Caco-2 (cell line): Measurements from ENCODE around the gene COMMD9. TPM values are rescaled to one million over a fixed set of nuclear protein-coding genes. Genes with fewer than 3 reads are reported as not detected.

ENCODE experiments used
- BruUV-seq: library from RNA; stranded (reverse); fragments of 400-500 nt; replicated peaks from 2 replicates; lab custom pipeline; 2021; lab: Mats Ljungman, UMichigan
- CTCF ChIA-PET: fragments of 300-600 bp; sonication (Branson Sonifier 250); formaldehyde crosslinking; loops from one replicate; lab custom pipeline; 2022; ENCODE audit warnings: antibody characterized with exemption; lab: Charles Lee
- POLR2A ChIA-PET: fragments of 300-600 bp; sonication (Branson Sonifier 250); formaldehyde crosslinking; loops from one replicate; lab custom pipeline; 2022; ENCODE audit warnings: antibody characterized with exemption; lab: Charles Lee
- DNase-seq, 2 experiments: peaks; one replicate each; pipeline versions ENCODE4 v3.0.0 to v3.0.0-alpha.2; 2020 to 2022
- H3K27me3 ChIP-seq: replicated peaks from 2 replicates; pipeline ENCODE4 v1.6.0; 2011; ENCODE audit warnings: low read length; ENCODE audit not compliant: control insufficient read depth, insufficient read depth
- H3K36me3 ChIP-seq: 2 replicates; pipeline ENCODE4 v1.5.1; 2011; ENCODE audit warnings: low read length; ENCODE audit not compliant: control insufficient read depth, insufficient read depth
- H3K4me1 ChIP-seq: fragments of 250-450 bp; sonication (Bioruptor Pico); 2 replicates; pipeline ENCODE4 v1.5.1; 2020; ENCODE audit warnings: mild to moderate bottlenecking
- H3K4me3 ChIP-seq: 2 replicates; pipeline ENCODE4 v1.5.1; 2011; ENCODE audit warnings: low read depth, mild to moderate bottlenecking, control low read depth, low read length
- H3K9me3 ChIP-seq: fragments of 250-450 bp; sonication (Bioruptor Pico); 2 replicates; pipeline ENCODE4 v1.5.1; 2020; ENCODE audit warnings: mild to moderate bottlenecking, moderate library complexity
- H3K27ac Mint-ChIP-seq: one replicate; pipeline ENCODE4 v1.8.0; 2022; ENCODE audit warnings: mixed read lengths; ENCODE audit not compliant: unreplicated experiment
- H3K27me3 Mint-ChIP-seq: one replicate; pipeline ENCODE4 v1.8.0; 2022; ENCODE audit warnings: mixed read lengths; ENCODE audit not compliant: insufficient read depth, unreplicated experiment
- H3K36me3 Mint-ChIP-seq: one replicate; pipeline ENCODE4 v1.8.0; 2022; ENCODE audit warnings: mild to moderate bottlenecking, mixed read lengths; ENCODE audit not compliant: insufficient read depth, unreplicated experiment
- H3K4me1 Mint-ChIP-seq: one replicate; pipeline ENCODE4 v1.8.0; 2022; ENCODE audit warnings: low read depth, mixed read lengths; ENCODE audit not compliant: unreplicated experiment
- H3K4me3 Mint-ChIP-seq: one replicate; pipeline ENCODE4 v1.8.0; 2022; ENCODE audit warnings: mild to moderate bottlenecking, moderate library complexity, mixed read lengths; ENCODE audit not compliant: unreplicated experiment
- H3K9me3 Mint-ChIP-seq: one replicate; pipeline ENCODE4 v1.8.0; 2022; ENCODE audit warnings: mixed read lengths; ENCODE audit not compliant: unreplicated experiment
- intact Hi-C: fragments of 100-400 bp; cut with micrococcal nuclease; formaldehyde crosslinking; loops from one replicate; pipeline ENCODE4 v1.10.0; 2022; ENCODE audit not compliant: unreplicated experiment
- total RNA-seq: library from RNA; stranded (reverse); gene quantifications from 2 replicates; pipeline ENCODE4 v1.2.3, GENCODE V29; 2022
- TF ChIP-seq, protein P1 (sequence below), 2 experiments: fragments of 200-600 bp in 1 of 2; IDR thresholded peaks; 1 replicate in 1 of 2; 2 replicates in 1 of 2; pipeline versions ENCODE4 v1.5.1 to v1.8.0; 2011 to 2022; ENCODE audit warnings: antibody characterized with exemption in 1 of 2, control low read depth in 1 of 2, inconsistent platforms in 1 of 2, low read depth in 1 of 2, low read length in 1 of 2, mild to moderate bottlenecking in 1 of 2, moderate library complexity in 1 of 2; ENCODE audit not compliant: insufficient read depth in 1 of 2, severe bottlenecking in 1 of 2, unreplicated experiment in 1 of 2

COMMD9 gene
- total RNA-seq, 1 experiment from 2014 or later: 46.9 TPM

DNA sequence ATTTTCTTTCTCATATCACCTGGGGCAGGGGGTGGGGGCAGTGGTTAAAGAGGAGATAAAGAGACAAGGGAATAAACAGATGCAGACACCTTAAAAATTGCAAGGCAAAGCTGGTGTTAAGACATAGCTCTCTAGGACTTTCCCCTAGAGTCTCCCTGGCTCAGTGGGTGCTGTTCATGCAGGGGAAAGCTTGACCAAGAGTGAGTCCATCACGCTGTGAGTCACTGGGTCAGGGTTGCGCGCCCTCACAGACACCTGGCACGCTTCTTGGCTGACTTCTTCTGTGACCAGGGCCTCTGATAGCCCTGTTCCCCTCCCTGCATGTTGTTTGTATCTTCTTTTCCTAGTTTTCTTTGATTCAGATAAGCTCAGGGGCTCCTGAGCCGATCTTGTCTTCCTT lies 31.9 kb downstream of the COMMD9 start:
- Mint-ChIP-seq H3K27me3 (no peaks in the 10 kb centered on the region), H3K9me3 (no peaks in the 10 kb centered on the region), H3K36me3 (no peaks in the 10 kb centered on the region), H3K4me3 (no peak overlapping the region), H3K27ac (no peak overlapping the region), H3K4me1 (peaks cover 9% of the 10 kb centered on the region)
- H3K36me3 ChIP-seq: no peaks in the 10 kb centered on the region
- DNase-seq: no peak
- peaks cover 12% of the 10 kb centered on the region; the same call in 1 of the 2 replicates for H3K4me1 ChIP-seq
- CTCF ChIA-PET: interaction anchor here (1.0 to 2.3 kb wide), 4 partner anchors 8 to 435 kb away, joined by 3 to 51 read pairs (median 4); partner anchors contain the start of gene COMMD9
- H3K4me3 ChIP-seq: no peak overlapping the region
- TF ChIP-seq, protein P1, sequence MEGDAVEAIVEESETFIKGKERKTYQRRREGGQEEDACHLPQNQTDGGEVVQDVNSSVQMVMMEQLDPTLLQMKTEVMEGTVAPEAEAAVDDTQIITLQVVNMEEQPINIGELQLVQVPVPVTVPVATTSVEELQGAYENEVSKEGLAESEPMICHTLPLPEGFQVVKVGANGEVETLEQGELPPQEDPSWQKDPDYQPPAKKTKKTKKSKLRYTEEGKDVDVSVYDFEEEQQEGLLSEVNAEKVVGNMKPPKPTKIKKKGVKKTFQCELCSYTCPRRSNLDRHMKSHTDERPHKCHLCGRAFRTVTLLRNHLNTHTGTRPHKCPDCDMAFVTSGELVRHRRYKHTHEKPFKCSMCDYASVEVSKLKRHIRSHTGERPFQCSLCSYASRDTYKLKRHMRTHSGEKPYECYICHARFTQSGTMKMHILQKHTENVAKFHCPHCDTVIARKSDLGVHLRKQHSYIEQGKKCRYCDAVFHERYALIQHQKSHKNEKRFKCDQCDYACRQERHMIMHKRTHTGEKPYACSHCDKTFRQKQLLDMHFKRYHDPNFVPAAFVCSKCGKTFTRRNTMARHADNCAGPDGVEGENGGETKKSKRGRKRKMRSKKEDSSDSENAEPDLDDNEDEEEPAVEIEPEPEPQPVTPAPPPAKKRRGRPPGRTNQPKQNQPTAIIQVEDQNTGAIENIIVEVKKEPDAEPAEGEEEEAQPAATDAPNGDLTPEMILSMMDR (IDR thresholded peaks at IDR 0.05; ENCODE audit: insufficient read depth in 1 of 2, low read depth in 1 of 2, low read length in 1 of 2, severe bottlenecking in 1 of 2, unreplicated experiment in 1 of 2): no peak
- POLR2A ChIA-PET: no interaction called here
- intact Hi-C loops: loop anchor here (5.0 kb wide), 2 partner anchors 65 to 105 kb away; no protein-coding TSS in a partner anchor
- no peaks in the 10 kb centered on the region for H3K27me3 ChIP-seq
- no TSS peak for BruUV-seq
- H3K9me3 ChIP-seq: no peaks in the 10 kb centered on the region

DNA sequence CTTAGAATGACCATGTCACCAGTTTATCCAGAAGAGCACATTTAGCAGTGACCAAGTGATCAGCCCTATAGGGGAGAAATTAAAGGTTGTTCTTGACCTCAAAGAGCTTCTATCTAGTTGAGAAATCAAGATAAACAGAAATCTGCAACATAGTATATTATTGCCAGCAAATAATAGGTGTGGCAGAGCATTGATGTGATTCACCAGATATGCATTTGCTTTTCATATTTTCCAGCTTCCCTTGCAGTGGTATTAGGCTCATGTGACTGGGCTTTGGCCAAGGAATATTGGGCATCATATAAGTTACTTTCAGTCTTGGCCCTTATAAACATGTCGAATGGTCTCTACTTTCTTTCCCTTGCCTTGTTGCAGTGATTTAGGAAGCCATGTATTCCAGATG lies 34.5 kb downstream of the COMMD9 start:
- Mint-ChIP-seq H3K36me3 (no peaks in the 10 kb centered on the region), H3K27ac (no peak overlapping the region), H3K27me3 (no peaks in the 10 kb centered on the region), H3K4me1 (peaks cover 9% of the 10 kb centered on the region), H3K4me3 (no peak overlapping the region), H3K9me3 (no peaks in the 10 kb centered on the region)
- Histone ChIP-seq H3K4me1 (peaks cover 12% of the 10 kb centered on the region; the same call in 1 of the 2 replicates), H3K4me3 (no peak overlapping the region), H3K27me3 (no peaks in the 10 kb centered on the region), H3K36me3 (no peaks in the 10 kb centered on the region), H3K9me3 (no peaks in the 10 kb centered on the region)
- POLR2A ChIA-PET: no interaction called here
- no TSS peak for BruUV-seq
- CTCF ChIA-PET: no interaction called here
- no peak for DNase-seq
- intact Hi-C loops: loop anchor here (5.0 kb wide), 2 partner anchors 62 to 102 kb away; no protein-coding TSS in a partner anchor
- TF ChIP-seq, protein P1 (IDR thresholded peaks at IDR 0.05; ENCODE audit: insufficient read depth in 1 of 2, low read depth in 1 of 2, low read length in 1 of 2, severe bottlenecking in 1 of 2, unreplicated experiment in 1 of 2): no peak

DNA sequence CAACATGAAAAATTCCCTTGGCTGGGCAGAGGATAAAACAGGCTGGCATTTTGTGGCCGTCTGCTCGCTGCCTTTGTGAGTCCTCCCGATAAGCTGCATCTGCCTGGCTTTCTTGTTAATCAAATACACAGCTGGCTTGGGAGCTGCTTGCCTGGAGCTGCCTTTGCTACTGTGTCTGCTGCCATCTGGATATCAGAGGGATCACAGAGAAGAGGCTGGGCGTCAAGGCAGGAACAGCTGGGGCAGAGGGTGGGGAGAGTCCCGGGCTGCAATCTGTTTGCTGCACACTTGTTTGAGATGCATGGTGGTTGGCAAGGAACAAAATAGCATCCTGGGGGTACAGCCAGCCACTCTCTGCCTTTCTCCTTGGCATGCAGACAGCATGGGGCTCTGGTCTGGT lies 36.0 kb downstream of the COMMD9 start:
- no peak overlapping the region for H3K27ac Mint-ChIP-seq
- H3K4me3 Mint-ChIP-seq: no peak overlapping the region
- no peak for DNase-seq
- no peaks in the 10 kb centered on the region for H3K27me3 Mint-ChIP-seq
- H3K9me3 Mint-ChIP-seq: no peaks in the 10 kb centered on the region
- CTCF ChIA-PET: no interaction called here
- no TSS peak for BruUV-seq
- H3K36me3 Mint-ChIP-seq: no peaks in the 10 kb centered on the region
- Histone ChIP-seq H3K4me1 (peaks cover 12% of the 10 kb centered on the region; the same call in 1 of the 2 replicates), H3K27me3 (no peaks in the 10 kb centered on the region), H3K9me3 (no peaks in the 10 kb centered on the region), H3K4me3 (no peak overlapping the region), H3K36me3 (no peaks in the 10 kb centered on the region)
- TF ChIP-seq, protein P1 (IDR thresholded peaks at IDR 0.05; ENCODE audit: insufficient read depth in 1 of 2, low read depth in 1 of 2, low read length in 1 of 2, severe bottlenecking in 1 of 2, unreplicated experiment in 1 of 2): no peak
- intact Hi-C loops: no loop called here
- peaks cover 11% of the 10 kb centered on the region for H3K4me1 Mint-ChIP-seq
- POLR2A ChIA-PET: interaction anchor here (0.7 kb wide), 1 partner anchor 751 kb away, joined by 3 read pairs; no protein-coding TSS in a partner anchor
